HEK293 (cell line): ENCODE results near the gene STARD10.

ENCODE experiments used
- CTCF ChIA-PET: fragments of 350-600 bp; formaldehyde crosslinking; extraction: SDS; loops from one replicate; lab custom pipeline; 2021; ENCODE audit warnings: antibody characterized with exemption; lab: Yijun Ruan, JAX
- POLR2A ChIA-PET: fragments of 300-600 bp; formaldehyde crosslinking; extraction: SDS; loops from one replicate; lab custom pipeline; 2020; ENCODE audit warnings: antibody characterized with exemption, inconsistent platforms; lab: Yijun Ruan, JAX
- H3K27ac ChIP-seq: fragments of 200-500 bp; sonication (Bioruptor generic); 2 replicates; pipeline ENCODE4 v1.5.1; 2014; ENCODE audit warnings: low read depth, low read length, control low read depth, inconsistent platforms; ENCODE audit errors: extremely low read depth
- H3K36me3 ChIP-seq, 2 experiments: fragments of 200-500 bp in 1 of 2; sonication (Bioruptor generic) in 1 of 2; 1 replicate in 1 of 2; 2 replicates in 1 of 2; pipeline ENCODE4 v1.5.1; 2014 to 2017; ENCODE audit warnings: inconsistent platforms in 2 of 2, low read length in 2 of 2; ENCODE audit not compliant: control insufficient read depth in 2 of 2, insufficient read depth in 1 of 2
- H3K4me1 ChIP-seq: fragments of 200-500 bp; sonication (Bioruptor generic); 2 replicates; pipeline ENCODE4 v1.5.1; 2014; ENCODE audit warnings: mild to moderate bottlenecking, low read length, inconsistent platforms; ENCODE audit not compliant: control insufficient read depth, insufficient read depth
- H3K4me3 ChIP-seq: 2 replicates; pipeline ENCODE4 v1.5.1; 2011; ENCODE audit warnings: low read depth, mild to moderate bottlenecking, control low read depth, low read length, moderate library complexity
- H3K9me3 ChIP-seq: fragments of 200-500 bp; sonication (Bioruptor generic); 2 replicates; pipeline ENCODE4 v1.5.1; 2014; ENCODE audit warnings: low read depth, low read length, inconsistent platforms; ENCODE audit not compliant: control insufficient read depth, insufficient read depth
- EGR2 ChIP-seq: fragments of 450-650 bp; formaldehyde crosslinking; IDR thresholded peaks from 2 replicates; pipeline ENCODE4 v1.5.1; 2016; ENCODE audit warnings: low read depth, missing biosample characterization, missing genetic modification characterization
- HOXA7 ChIP-seq: sonication (generic); formaldehyde crosslinking; IDR thresholded peaks from 2 replicates; pipeline ENCODE4 v1.8.1; 2022; ENCODE audit warnings: missing genetic modification reagents, borderline replicate concordance
- HOXD13 ChIP-seq: sonication (generic); formaldehyde crosslinking; IDR thresholded peaks from 2 replicates; pipeline ENCODE4 v1.8.0; 2022; ENCODE audit warnings: missing genetic modification reagents, borderline replicate concordance
- KLF10 ChIP-seq: fragments of 450-650 bp; IDR thresholded peaks from 2 replicates; pipeline ENCODE4 v1.5.1; 2018; ENCODE audit warnings: missing biosample characterization, mild to moderate bottlenecking, missing genetic modification characterization
- PRDM1 ChIP-seq: fragments of 450-650 bp; formaldehyde crosslinking; IDR thresholded peaks from 2 replicates; pipeline ENCODE4; 2016; ENCODE audit warnings: missing biosample characterization, missing genetic modification characterization
- SP3 ChIP-seq: fragments of 450-650 bp; formaldehyde crosslinking; IDR thresholded peaks from 2 replicates; pipeline ENCODE4 v1.5.1; 2016; ENCODE audit warnings: missing biosample characterization, missing genetic modification characterization
- TCF7L2 ChIP-seq: IDR thresholded peaks from 2 replicates; pipeline ENCODE4 v1.6.1; 2011; ENCODE audit warnings: low read depth, mild to moderate bottlenecking, inconsistent platforms, low read length, moderate library complexity, borderline replicate concordance
- ZFP41 ChIP-seq: fragments of 450-650 bp; formaldehyde crosslinking; IDR thresholded peaks from 2 replicates; pipeline ENCODE4 v1.5.1; 2016; ENCODE audit warnings: missing biosample characterization, missing genetic modification characterization, borderline replicate concordance
- ZIC2 ChIP-seq: fragments of 450-650 bp; formaldehyde crosslinking; IDR thresholded peaks from 2 replicates; pipeline ENCODE4 v1.5.1; 2016; ENCODE audit warnings: missing biosample characterization, missing genetic modification characterization
- ZNF24 ChIP-seq: fragments of 450-650 bp; formaldehyde crosslinking; IDR thresholded peaks from 2 replicates; pipeline ENCODE4 v1.5.1; 2016; ENCODE audit warnings: missing biosample characterization, missing genetic modification characterization
- ZNF354C ChIP-seq: fragments of 450-650 bp; formaldehyde crosslinking; IDR thresholded peaks from 2 replicates; pipeline ENCODE4 v1.5.1; 2016; ENCODE audit warnings: missing biosample characterization, missing genetic modification characterization, low read depth, borderline replicate concordance
- ZNF37A ChIP-seq: fragments of 450-650 bp; IDR thresholded peaks from 2 replicates; pipeline ENCODE4 v1.5.1; 2018; ENCODE audit warnings: missing biosample characterization, missing genetic modification characterization
- ZNF501 ChIP-seq: fragments of 450-650 bp; formaldehyde crosslinking; IDR thresholded peaks from 2 replicates; pipeline ENCODE4 v1.5.1; 2016; ENCODE audit warnings: missing biosample characterization, missing genetic modification characterization
- ZNF529 ChIP-seq: fragments of 450-650 bp; formaldehyde crosslinking; IDR thresholded peaks from 2 replicates; pipeline ENCODE4 v1.5.1; 2017; ENCODE audit warnings: missing genetic modification characterization, missing biosample characterization; ENCODE audit not compliant: insufficient replicate concordance
- ZNF530 ChIP-seq: fragments of 450-650 bp; formaldehyde crosslinking; IDR thresholded peaks from 2 replicates; pipeline ENCODE4 v1.5.1; 2016; ENCODE audit warnings: low read depth, missing biosample characterization, missing genetic modification characterization
- ZNF558 ChIP-seq: fragments of 450-650 bp; formaldehyde crosslinking; IDR thresholded peaks from 2 replicates; pipeline ENCODE4 v1.5.1; 2016; ENCODE audit warnings: missing biosample characterization, missing genetic modification characterization
- ZNF660 ChIP-seq: fragments of 450-650 bp; IDR thresholded peaks from 2 replicates; pipeline ENCODE4 v1.5.1; 2018; ENCODE audit warnings: missing biosample characterization, mild to moderate bottlenecking, missing genetic modification characterization
- ZNF701 ChIP-seq: fragments of 450-650 bp; formaldehyde crosslinking; IDR thresholded peaks from 2 replicates; pipeline ENCODE4 v1.5.1; 2016; ENCODE audit warnings: missing biosample characterization, missing genetic modification characterization
- ZNF76 ChIP-seq: fragments of 450-650 bp; formaldehyde crosslinking; IDR thresholded peaks from 2 replicates; pipeline ENCODE4; 2016; ENCODE audit warnings: low read depth, missing biosample characterization, missing genetic modification characterization, borderline replicate concordance
- ZNF768 ChIP-seq: fragments of 450-650 bp; formaldehyde crosslinking; IDR thresholded peaks from 2 replicates; pipeline ENCODE4 v1.5.1; 2018; ENCODE audit warnings: missing biosample characterization, mild to moderate bottlenecking, missing genetic modification characterization
- TF ChIP-seq, protein P1 (sequence below): fragments of 450-650 bp; formaldehyde crosslinking; IDR thresholded peaks from 2 replicates; pipeline ENCODE4 v1.5.1; 2017; ENCODE audit warnings: missing biosample characterization, missing genetic modification characterization
- TF ChIP-seq, protein P2 (sequence below): sonication (generic); formaldehyde crosslinking; IDR thresholded peaks from 2 replicates; pipeline ENCODE4 v1.8.1; 2022; ENCODE audit warnings: mild to moderate bottlenecking, moderate library complexity, missing genetic modification reagents
- TF ChIP-seq, protein P3 (sequence below): fragments of 450-650 bp; formaldehyde crosslinking; IDR thresholded peaks from 2 replicates; pipeline ENCODE4 v1.5.0; 2017; ENCODE audit warnings: missing biosample characterization, missing genetic modification characterization, borderline replicate concordance
- TF ChIP-seq, protein P4 (sequence below): fragments of 450-650 bp; formaldehyde crosslinking; IDR thresholded peaks from 2 replicates; pipeline ENCODE4 v1.5.1; 2016; ENCODE audit warnings: missing biosample characterization, missing genetic modification characterization

Gene STARD10

DNA sequence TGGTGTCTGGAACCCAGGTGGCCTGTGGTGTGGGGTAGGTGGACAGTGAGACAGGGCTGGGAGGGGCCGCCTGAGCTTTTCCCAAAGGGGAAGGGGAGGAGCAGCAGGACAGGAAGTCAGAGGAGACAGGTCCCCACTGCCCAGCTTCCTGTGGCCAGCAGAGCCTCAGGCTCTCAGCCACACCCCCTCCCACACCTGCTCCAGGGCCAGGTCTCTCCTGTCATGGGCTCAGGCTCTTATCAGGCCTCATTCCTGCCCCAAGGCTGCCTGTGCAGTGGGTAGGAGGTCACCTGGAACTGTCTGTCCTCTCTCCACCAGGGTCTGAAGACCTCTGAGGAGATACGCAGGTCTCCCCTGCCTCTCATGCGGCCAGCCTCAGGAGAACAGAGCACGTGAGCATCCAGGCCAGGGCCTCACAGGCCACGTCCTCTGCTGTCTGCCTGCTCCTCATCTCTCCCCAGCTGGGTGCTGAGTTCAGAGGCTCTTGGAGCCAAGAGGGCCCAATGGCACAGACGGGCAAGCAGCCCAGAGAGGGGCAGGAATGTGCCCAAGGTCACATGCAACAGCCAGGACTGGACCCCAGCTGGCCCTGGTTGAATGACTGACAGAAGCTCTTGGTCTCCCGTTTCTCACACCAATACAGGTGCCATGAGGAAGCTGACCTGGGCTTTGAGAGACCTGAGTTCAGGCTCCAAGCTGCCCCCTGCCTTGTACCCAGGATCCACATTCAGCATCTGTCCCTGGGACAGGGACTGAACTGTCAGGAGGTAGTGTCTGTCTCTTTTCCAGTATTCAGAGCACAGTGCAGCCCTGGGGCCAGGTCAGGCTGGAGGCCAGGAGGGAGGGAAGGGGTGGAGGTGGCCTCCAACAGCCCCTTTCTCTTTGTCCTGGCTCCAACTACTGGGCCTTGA, 16.7 kb downstream of the STARD10 start:
- Histone ChIP-seq H3K36me3 (peaks cover 0 to 5% of the 10 kb centered on the region in 2 experiments; a peak in 1 of 3 replicates), H3K9me3 (no peaks in the 10 kb centered on the region), H3K27ac (no peak overlapping the region), H3K4me3 (no peak overlapping the region), H3K4me1 (no peaks in the 10 kb centered on the region)
- CTCF ChIA-PET, result interaction anchor here (1.3 kb wide), 1 partner anchor 17 kb away, joined by 5 read pairs; the partner anchor contains the start of gene STARD10
- TF ChIP-seq PRDM1 (no peak), ZNF558 (tag by site-specific recombination) (no peak), EGR2 (tag by site-specific recombination) (no peak), ZNF24 (tag by site-specific recombination) (no peak), ZNF354C (tag by site-specific recombination) (no peak), ZIC2 (tag by site-specific recombination) (no peak), HOXA7 (CRISPR knock-in tag) (no peak), ZNF76 (tag by site-specific recombination) (no peak), ZNF768 (no peak), ZNF701 (tag by site-specific recombination) (no peak), ZNF529 (tag by site-specific recombination) (no peak), ZNF37A (tag by site-specific recombination) (no peak)
- TF ChIP-seq, protein P1, sequence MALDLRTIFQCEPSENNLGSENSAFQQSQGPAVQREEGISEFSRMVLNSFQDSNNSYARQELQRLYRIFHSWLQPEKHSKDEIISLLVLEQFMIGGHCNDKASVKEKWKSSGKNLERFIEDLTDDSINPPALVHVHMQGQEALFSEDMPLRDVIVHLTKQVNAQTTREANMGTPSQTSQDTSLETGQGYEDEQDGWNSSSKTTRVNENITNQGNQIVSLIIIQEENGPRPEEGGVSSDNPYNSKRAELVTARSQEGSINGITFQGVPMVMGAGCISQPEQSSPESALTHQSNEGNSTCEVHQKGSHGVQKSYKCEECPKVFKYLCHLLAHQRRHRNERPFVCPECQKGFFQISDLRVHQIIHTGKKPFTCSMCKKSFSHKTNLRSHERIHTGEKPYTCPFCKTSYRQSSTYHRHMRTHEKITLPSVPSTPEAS (tag by site-specific recombination), result no peak
- TF ChIP-seq, protein P2, sequence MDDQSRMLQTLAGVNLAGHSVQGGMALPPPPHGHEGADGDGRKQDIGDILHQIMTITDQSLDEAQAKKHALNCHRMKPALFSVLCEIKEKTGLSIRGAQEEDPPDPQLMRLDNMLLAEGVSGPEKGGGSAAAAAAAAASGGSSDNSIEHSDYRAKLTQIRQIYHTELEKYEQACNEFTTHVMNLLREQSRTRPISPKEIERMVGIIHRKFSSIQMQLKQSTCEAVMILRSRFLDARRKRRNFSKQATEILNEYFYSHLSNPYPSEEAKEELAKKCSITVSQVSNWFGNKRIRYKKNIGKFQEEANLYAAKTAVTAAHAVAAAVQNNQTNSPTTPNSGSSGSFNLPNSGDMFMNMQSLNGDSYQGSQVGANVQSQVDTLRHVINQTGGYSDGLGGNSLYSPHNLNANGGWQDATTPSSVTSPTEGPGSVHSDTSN (CRISPR knock-in tag), result no peak
- TF ChIP-seq, protein P3, sequence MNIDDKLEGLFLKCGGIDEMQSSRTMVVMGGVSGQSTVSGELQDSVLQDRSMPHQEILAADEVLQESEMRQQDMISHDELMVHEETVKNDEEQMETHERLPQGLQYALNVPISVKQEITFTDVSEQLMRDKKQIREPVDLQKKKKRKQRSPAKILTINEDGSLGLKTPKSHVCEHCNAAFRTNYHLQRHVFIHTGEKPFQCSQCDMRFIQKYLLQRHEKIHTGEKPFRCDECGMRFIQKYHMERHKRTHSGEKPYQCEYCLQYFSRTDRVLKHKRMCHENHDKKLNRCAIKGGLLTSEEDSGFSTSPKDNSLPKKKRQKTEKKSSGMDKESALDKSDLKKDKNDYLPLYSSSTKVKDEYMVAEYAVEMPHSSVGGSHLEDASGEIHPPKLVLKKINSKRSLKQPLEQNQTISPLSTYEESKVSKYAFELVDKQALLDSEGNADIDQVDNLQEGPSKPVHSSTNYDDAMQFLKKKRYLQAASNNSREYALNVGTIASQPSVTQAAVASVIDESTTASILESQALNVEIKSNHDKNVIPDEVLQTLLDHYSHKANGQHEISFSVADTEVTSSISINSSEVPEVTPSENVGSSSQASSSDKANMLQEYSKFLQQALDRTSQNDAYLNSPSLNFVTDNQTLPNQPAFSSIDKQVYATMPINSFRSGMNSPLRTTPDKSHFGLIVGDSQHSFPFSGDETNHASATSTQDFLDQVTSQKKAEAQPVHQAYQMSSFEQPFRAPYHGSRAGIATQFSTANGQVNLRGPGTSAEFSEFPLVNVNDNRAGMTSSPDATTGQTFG, result no peak
- TF ChIP-seq, protein P4, sequence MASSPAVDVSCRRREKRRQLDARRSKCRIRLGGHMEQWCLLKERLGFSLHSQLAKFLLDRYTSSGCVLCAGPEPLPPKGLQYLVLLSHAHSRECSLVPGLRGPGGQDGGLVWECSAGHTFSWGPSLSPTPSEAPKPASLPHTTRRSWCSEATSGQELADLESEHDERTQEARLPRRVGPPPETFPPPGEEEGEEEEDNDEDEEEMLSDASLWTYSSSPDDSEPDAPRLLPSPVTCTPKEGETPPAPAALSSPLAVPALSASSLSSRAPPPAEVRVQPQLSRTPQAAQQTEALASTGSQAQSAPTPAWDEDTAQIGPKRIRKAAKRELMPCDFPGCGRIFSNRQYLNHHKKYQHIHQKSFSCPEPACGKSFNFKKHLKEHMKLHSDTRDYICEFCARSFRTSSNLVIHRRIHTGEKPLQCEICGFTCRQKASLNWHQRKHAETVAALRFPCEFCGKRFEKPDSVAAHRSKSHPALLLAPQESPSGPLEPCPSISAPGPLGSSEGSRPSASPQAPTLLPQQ (tag by site-specific recombination), result no peak
- POLR2A ChIA-PET, result interaction anchor here (0.5 kb wide), 1 partner anchor 9 kb away, joined by 4 read pairs; no protein-coding TSS in a partner anchor

DNA sequence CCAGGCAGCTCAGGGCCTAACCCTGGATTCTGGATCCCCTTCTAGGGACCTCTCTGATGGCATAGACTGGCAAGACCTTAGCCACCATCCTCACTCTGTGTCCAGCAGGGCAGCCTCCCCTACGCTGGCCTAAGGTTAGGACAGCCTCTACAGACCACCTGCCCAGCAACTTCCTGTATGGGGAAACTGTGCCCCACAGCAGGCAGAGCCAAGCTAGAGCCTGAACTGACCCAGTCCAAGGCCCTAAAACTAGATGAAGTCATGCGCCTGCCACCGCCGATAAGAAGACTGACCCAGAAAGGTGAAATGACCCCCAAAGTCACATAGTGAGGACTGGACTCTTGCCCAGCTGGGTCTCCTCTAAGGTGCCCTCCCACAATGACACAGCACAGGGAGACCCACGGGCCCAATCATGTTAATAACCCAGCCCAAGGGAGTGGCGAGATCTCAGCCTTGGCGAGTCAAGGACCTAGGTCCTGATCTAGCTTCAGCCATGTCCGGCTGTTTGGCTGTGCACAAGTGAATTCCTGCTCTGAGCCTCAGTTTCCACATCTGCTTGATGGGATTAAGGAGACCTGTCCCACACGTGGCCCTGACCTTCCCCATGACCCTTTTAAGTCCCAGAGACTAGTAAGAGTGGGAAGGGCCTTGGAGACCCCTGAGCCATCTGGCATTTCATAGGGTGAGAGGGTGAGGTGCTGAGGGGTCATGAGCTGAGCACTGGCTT, 17.6 kb downstream of the STARD10 start:
- Histone ChIP-seq H3K4me1 (no peaks in the 10 kb centered on the region), H3K9me3 (no peaks in the 10 kb centered on the region), H3K27ac (no peak overlapping the region), H3K36me3 (peaks cover 0 to 5% of the 10 kb centered on the region in 2 experiments; a peak in 1 of 3 replicates), H3K4me3 (no peak overlapping the region)
- ChIA-PET POLR2A (no interaction called here), CTCF (interaction anchor here (0.6 to 1.3 kb wide), 4 partner anchors 18 to 524 kb away, joined by 4 to 5 read pairs (median 4); partner anchors contain the start of gene STARD10)
- TF ChIP-seq ZNF501 (tag by site-specific recombination) (no peak), ZNF660 (no peak), ZNF530 (no peak), HOXD13 (CRISPR knock-in tag) (no peak), ZFP41 (tag by site-specific recombination) (no peak), TCF7L2 (no peak), HOXA7 (CRISPR knock-in tag) (no peak), KLF10 (tag by site-specific recombination) (no peak), SP3 (no peak)
- TF ChIP-seq, protein P3, result no peak
